NB4 (cell line): ENCODE results near the gene CCDC60.
A peak's percentile ranks its signal among the peaks of the same experiment; 100 is the strongest.

Experiments used
- DNase-seq: peaks from one replicate; pipeline ENCODE4 v3.0.0; 2010; ENCODE audit warnings: low read depth
- H3K4me3 ChIP-seq: one replicate; pipeline ENCODE4 v1.5.1; 2011; ENCODE audit warnings: mild to moderate bottlenecking, low read depth, low read length, moderate library complexity
- CTCF ChIP-seq: IDR thresholded peaks from one replicate; pipeline ENCODE4 v1.5.1; 2012; ENCODE audit warnings: low read depth, low read length
- MAX ChIP-seq: IDR thresholded peaks from 2 replicates; pipeline ENCODE4 v1.6.1; 2011; ENCODE audit warnings: low read depth, low read length
- MYC ChIP-seq: IDR thresholded peaks from 2 replicates; pipeline ENCODE4 v1.6.1; 2011; ENCODE audit warnings: low read depth, low read length
- POLR2A ChIP-seq: IDR thresholded peaks from 2 replicates; pipeline ENCODE4 v1.6.1; 2011; ENCODE audit warnings: mild to moderate bottlenecking; ENCODE audit not compliant: insufficient read length; ENCODE audit errors: extremely low read depth

CCDC60 gene

DNA sequence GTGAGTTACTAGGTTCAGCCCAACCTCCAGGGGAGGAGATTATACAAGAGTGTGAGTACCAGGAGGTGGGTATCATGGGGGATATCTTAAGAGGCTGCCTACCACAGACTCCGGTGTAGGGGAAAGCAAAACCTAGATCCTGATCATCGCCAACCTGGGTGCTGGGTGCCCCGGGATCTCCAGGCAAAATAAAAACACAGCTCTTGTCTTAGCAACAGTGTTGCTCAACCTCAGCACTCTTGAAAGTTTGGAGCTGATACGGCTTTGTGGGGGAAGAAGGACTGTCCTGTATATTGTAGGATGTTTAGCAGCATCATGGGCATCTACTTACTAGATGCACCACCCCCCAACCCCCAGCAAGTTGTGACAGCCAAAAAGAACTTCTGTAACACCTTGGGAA lies 74.5 kb downstream of the CCDC60 start:
- no peak for DNase-seq
- TF ChIP-seq MAX (no peak), POLR2A (no peak), CTCF (no peak), MYC (no peak)
- H3K4me3 ChIP-seq: no peak overlapping the region

GRCh38 chr12:119410396-119410795 lies 75.9 kb downstream of the CCDC60 start:
- TF ChIP-seq MAX (no peak), POLR2A (no peak), CTCF (no peak), MYC (no peak)
- no peak for DNase-seq
- H3K4me3 ChIP-seq: no peak overlapping the region

GRCh38 chr12:119412306-119412705 lies 77.8 kb downstream of the CCDC60 start:
- no peak for DNase-seq
- TF ChIP-seq CTCF (no peak), POLR2A (no peak), MAX (no peak), MYC (no peak)
- no peak overlapping the region for H3K4me3 ChIP-seq

DNA sequence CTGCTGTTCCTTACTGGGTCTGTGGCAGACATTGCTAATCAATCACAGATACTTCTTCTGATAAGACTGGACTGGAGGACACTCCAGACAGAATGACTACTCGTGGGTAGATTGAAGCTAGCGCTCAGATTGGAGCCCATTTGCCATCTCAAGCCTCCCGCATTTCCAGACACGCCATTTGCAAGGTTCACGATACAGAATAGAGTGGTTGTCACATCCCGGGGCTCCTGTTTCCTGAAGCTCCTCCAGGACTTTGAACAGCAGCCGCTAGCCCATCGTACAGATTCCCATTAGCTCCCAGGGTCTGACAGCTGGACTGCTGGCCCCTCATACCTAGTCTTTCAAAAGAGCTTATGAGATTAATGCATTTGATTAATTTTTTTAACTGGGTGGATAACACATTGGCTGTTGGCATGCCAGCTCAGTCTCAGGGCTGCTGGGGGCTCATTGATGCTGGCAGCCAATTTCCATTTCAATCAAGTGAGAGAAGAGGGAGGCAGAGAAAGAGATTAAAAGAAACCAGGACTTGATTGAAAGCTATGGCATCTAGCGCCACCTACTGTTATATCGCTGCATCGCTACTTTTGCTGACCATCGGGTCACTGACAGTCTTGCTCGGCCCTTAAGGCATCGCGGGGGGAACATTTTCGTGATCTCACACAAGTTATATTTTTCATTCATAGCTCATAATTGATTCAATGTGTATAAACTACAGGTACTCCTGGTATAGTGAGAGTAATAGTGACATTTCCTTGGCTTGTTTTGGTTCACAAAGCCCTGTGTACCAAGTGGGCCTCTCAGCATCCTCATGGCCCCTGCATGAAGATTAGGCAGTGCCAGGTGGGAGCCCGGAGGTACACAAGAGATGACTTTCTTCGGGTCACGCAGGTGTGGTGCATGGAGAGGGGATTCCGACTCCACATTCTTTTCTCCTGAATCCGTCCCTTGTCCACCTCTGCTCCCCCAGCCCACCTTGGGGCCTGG lies 78.6 kb downstream of the CCDC60 start:
- peak; percentile 81 for DNase-seq
- no peak overlapping the region for H3K4me3 ChIP-seq
- no peak for TF ChIP-seq MYC
- TF ChIP-seq POLR2A: no peak
- peak; percentile 89 for TF ChIP-seq CTCF

DNA sequence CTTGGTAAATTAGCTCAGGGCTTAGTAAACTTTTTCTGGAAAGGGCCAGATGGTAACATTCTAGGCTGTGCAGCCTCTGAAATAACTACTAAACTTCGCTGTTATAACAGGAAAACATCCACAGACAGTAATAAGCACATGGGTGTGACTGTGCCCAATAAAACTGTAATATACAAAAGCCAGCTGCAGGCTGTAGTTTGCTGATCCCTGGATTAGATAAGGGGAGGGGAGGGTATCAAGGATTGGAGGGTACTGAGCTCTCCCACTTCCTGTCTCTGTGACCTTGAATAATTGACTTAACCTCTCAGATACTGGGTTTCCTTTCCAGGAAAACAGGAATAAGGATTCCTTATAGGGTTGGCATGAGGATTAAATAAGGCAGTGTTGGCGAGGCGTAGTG lies 81.2 kb downstream of the CCDC60 start:
- DNase-seq: no peak
- H3K4me3 ChIP-seq: no peak overlapping the region
- TF ChIP-seq MYC (no peak), CTCF (no peak), MAX (no peak), POLR2A (no peak)
